Upper lobe of left lung (tissue), 4 donors: ENCODE data around the gene PTPRC.

ENCODE experiments used
- CTCF ChIP-seq, 6 experiments: fragments of 450-650 bp in 4 of 6; fragments of 200-600 bp in 2 of 6; sonication (generic) in 2 of 6; IDR thresholded peaks; one replicate each; pipeline ENCODE4 v1.5.1; 2016 to 2019; ENCODE audit warnings: antibody characterized with exemption in 6 of 6
- EP300 ChIP-seq, 4 donors: sonication (generic); formaldehyde crosslinking; IDR thresholded peaks; one replicate each; pipeline ENCODE4 v1.5.1; 2017; ENCODE audit warnings: antibody characterized with exemption in 4 of 4, control low read depth in 2 of 4
- POLR2A ChIP-seq, 4 donors: fragments of 450-650 bp; IDR thresholded peaks; one replicate each; pipeline ENCODE4 v1.5.1; 2016 to 2017; ENCODE audit warnings: antibody characterized with exemption in 4 of 4, mild to moderate bottlenecking in 2 of 4
- POLR2AphosphoS5 ChIP-seq, 2 donors: sonication (generic); formaldehyde crosslinking; IDR thresholded peaks; one replicate each; pipeline ENCODE4 v1.5.1; 2017; ENCODE audit warnings: antibody characterized with exemption in 2 of 2

GRCh38 chr1:198656500-198656932 lies 17.7 kb downstream of the PTPRC start:
- TF ChIP-seq POLR2A (IDR thresholded peaks at IDR 0.05): peak in 1 of 4 donors; percentile 28
- no peak for TF ChIP-seq CTCF (IDR thresholded peaks at IDR 0.05)
- no peak for TF ChIP-seq EP300 (IDR thresholded peaks at IDR 0.05)
- TF ChIP-seq POLR2AphosphoS5 (IDR thresholded peaks at IDR 0.05): no peak
